EL (cell line): ENCODE measurements around the gene AGBL4.
"Not testable (repeated sequence)": the region's sequence is repeated elsewhere in the genome, so short reads cannot be mapped to it uniquely, and the experiment has no call there.

Experiments used
- DNase-seq: peaks from one replicate; pipeline ENCODE4 v3.0.0-alpha.2; 2016

Gene AGBL4

GRCh38 chr1:49016030-49016977 lies 1007.5 kb downstream of the AGBL4 start:
- DNase-seq = no peak

GRCh38 chr1:49013079-49013478 lies 1010.7 kb downstream of the AGBL4 start:
- no peak for DNase-seq

DNA sequence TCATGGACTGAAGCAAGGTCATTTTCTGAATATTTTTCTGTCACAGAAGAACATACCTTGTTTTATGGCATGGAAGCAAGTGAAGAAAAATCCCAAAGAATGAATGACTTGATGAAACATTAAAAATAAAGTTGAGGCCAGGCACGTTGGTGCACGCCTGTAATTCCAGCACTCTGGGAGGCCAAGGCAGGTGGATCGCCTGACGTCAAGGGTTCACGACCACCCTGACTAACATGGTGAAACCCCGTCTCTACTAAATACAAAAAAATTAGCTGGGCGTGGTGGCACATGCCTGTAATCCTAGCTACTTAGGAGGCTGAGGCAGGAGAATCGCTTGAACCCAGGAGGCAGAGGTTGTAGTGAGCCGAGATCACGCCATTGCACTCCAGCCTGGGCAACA lies 1020.8 kb downstream of the AGBL4 start:
- DNase-seq = not testable (repeated sequence)

DNA sequence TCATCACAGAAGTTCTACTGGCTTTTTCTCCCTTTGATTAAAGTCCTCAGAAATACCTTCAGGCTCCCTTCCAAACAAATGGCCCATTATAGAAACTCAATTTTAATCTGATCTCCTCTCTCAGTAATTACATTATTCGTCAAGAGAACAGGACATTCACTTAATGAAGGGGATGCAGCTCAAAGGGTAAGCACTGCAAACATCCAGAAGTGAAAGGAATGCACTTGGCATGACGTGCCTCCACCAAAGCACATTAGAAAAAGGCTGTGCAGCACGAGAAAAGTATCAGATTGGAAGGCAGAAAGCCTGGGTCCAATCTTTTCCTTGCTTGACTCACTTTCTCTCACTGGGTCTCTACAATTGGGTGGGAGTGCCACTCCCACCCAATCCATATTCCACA lies 1024.4 kb downstream of the AGBL4 start:
- DNase-seq = no peak

- no peak for DNase-seq
Observed at GRCh38 chr1:48996311-48996710, 1027.4 kb downstream of the AGBL4 start.

DNA sequence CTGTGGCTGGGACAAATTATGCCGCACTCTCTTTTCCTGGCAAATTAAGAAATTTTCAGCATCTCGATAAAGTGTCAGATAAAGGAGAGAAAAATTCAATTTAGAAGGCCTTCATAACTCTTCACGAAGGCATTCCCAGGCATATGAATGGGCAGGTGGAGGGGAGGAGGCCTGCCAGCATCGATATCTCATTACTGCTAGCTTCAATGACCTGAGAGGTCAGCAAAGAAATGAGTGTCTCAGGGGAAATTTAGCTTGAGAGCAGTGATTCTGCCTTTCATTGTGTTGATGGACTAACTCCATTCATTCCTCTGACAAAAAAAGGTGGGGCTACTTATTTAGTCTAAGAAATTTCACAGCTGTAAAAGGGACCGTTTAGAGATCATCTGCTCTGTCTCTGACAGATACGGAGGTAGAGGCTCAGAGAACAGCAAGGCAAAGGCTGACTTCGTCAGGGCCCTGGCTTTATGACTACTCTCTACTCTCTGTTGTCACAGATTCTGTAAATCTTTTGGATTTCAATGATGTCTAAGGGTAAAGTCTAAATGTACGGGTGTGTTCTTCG lies 1035.0 kb downstream of the AGBL4 start:
- DNase-seq = no peak

DNA sequence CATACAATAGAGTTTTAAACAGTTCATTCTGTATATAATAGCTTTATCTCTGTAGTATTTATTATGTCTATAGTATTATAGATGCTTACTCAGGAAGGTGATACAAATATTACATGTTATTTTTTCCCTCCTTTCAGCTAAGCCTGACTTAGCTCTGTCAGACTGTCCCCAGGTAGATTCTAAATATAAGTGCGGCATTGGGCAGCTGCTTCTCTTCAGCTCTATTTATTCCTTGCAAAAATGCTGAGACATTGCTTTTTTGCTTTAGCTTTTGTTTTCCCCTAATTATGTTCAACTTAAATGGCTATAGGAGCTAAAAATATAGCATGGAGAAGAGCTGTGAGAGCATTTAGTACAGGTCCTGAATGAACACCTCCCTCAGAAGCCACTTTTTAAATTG lies 1043.8 kb downstream of the AGBL4 start:
- no peak for DNase-seq

- no peak for DNase-seq
Observed at GRCh38 chr1:48978413-48978812, 1045.3 kb downstream of the AGBL4 start.

DNA sequence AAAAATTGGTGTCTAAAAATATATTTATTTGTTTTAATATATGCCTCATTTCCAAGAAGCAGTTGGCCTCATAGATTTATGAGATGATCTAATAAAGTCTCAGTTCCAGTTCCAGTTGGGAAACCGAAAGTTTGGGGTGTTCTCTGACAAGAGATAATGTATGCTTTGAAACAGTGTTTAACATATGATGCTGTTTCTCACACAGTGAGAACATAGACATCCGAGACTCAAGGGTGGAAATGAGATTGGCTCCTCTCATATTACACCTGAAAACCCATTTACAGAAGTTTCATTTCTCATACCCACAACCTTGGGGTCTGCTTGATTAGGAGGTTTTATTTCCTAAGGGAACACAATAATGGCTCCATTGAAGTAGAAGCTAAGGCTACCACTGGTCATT lies 1046.5 kb downstream of the AGBL4 start:
- no peak for DNase-seq

- DNase-seq = no peak
Observed at GRCh38 chr1:48969971-48970370, 1053.8 kb downstream of the AGBL4 start.

DNA sequence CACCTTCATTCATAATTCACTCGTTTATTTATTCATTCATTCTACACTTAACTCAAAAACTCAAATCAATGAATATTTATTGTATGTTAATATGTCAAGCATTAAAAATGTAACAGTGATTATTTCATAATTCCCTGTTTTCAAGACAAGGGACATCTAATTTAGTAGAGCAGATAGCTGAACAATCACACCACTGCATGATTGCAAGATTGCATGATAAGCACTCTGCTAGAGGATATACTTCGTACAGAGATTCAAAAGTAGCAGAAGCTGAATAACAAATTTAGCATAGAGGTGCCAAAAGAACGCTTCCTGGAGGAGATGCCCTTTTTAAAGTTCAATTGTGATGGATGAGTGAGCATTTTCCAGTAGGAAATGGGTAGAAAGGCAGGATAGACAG lies 1056.4 kb downstream of the AGBL4 start:
- no peak for DNase-seq

DNA sequence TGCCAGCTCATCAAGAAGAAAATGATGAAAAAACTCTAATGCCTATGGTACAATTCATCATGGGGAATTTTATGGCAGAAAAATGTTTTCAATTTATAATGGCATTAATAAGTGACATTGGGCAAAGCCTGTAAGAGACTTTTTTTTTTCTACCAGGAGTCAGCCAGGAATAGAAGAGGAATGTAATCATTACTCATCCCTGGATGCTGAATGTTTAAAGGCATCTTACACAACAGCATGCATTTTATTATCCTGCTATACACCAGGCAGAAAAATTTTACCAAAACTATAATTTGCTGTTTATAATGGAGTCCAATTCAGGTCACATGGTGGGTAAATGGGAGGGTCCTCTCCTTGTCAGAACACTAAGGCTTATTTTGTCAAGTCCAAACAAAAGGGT lies 1057.2 kb downstream of the AGBL4 start:
- no peak for DNase-seq

DNA sequence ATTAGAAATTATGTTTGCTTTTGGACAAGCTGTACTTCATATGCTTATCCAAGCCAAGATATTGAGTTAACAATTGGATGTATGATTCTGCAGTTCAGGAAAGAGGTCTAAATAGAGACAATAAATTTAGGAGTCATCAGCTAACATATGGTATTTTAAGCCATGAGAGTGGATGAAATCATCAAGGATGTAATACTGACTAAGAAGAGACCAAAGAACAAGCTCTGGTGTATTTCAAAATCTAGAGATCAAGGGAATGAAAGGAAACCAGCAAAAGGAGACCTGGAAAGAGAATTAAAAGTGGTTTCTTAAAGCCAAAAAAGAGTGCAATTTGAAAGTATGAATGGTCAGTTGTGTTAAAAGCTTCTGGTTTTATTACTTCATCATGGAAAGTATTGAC lies 1063.4 kb downstream of the AGBL4 start:
- no peak for DNase-seq

GRCh38 chr1:48955774-48956173 lies 1068.0 kb downstream of the AGBL4 start:
- no peak for DNase-seq

DNA sequence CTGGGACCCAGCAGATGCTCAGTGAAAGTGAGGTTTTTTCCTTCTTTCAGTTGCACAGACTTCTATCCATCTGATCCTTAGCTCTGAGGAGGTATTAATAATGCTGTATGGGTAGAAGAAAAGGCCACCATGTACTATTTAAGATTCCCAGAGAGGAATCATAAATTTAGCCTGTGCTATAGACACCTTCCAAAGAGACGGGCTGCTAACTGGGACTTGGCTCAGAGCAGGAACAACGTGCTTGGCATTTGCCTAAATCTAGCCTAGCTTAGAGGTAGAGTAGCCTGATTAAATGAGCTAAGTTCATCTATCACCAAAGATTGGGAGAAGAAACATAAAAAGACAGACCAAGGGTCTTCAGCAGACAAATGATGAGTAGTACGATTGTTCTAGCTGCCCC lies 1070.1 kb downstream of the AGBL4 start:
- no peak for DNase-seq

DNA sequence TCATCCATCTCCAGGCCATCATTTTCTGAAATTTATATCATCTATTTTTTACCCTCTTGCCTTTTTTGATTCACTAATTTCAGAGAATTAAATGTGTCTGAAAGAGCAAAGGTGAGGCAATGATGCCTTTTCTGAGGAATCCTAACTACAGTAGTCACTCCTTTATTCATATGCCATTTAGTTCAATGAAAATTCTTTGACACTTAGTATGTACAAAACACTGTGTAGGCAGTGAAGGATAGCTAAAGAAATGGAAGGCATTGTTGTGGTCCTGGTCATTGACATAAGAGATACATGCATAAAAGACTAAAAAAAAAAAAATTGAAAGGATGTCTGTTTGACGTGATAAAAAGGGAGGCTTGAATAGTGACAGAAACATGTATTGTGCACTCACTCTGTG lies 1075.2 kb downstream of the AGBL4 start:
- DNase-seq = no peak

DNA sequence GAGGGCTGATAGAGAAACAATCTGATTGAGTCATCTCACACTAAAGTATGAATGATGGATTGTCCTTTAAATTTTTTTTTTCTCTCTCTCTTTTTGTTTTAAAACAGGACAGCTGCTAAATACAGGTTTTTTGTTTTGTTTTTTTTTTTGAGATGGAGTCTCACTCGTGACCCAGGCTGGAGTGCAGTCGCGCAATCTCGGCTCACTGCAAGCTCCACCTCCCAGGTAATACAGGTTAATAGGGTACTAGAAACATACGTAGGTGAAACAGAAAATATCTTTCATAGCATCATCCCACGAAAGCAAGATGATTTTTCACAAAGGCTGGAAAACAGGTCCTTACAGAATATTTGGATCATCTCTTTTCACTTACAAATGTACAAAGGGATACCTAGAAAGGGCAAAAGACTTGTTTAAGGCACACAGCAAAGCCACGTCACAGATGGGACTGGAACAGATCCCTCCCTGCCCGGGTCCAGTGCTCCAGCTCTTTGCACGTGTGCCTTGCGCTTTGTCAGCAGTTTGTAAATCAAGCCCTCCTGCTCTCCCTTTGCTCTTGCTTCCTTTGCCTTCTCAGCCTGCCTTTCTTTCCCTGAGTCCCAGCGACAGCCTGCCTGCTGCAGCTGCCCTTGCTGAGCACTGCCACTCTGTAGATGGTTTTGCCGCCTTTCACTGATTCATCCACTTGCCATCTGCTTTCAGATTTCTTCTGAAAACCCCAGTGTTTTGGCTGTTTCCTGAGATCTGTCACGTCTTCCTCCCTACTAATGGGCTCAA lies 1075.8 kb downstream of the AGBL4 start:
- DNase-seq = no peak

DNA sequence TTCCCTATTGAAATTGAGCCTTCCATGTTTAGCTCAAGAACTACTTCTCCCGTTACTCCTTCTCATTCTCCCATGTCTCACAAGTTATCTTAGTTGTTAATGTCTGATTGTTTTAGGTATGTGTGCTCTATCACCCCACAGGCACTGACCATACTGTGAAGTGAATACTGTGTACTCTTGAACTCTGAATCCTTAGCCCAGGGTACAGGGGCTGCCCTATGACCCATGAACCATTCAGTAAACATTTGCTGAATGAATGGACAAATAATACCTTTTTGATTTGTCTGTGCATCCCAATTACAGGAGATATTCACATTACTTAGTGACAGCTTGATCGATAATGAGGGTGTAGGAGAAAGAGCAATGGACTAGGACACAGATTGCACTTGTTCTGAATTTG lies 1077.7 kb downstream of the AGBL4 start:
- no peak for DNase-seq

GRCh38 chr1:48944811-48945210 lies 1078.9 kb downstream of the AGBL4 start:
- no peak for DNase-seq

DNA sequence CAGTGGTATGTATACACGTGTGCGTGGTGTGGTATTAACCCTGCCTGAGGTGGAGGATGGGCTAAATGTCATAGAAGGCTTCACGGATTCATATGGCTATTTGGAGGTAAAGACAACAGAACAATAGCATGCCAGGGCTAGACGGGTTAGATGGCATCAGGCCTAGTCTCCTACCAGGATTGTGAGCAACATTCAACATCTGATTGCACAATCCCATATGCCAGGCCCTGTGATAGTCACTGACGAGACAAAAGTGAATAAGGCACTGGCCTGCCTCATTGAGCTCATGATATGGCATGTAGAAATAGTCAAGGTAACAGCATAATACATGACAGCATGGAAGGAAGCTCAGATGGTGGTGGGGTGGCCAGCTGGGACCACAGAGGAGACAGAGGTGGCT lies 1079.9 kb downstream of the AGBL4 start:
- DNase-seq = no peak

- no peak for DNase-seq
Observed at GRCh38 chr1:48943393-48943792, 1080.4 kb downstream of the AGBL4 start.

GRCh38 chr1:48940962-48941732 lies 1082.6 kb downstream of the AGBL4 start:
- no peak for DNase-seq

DNA sequence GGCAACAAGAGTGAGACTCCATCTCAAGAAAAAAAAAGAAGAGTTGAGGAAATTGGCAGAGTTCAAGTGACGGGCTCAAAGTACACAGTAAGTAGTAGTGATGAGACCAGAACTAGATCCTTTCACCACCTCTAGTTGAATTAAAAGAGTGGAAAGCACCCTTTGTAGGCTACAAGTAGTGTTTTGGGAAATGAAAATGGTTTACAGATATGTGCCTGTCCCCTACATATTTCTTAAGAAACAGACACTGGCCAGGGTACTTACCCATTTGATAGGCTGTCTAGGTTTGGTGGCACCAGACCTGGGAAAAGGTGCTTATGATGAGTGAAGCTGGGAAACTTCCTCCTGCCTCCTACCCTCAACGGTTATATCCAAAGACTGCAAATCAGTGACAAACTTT lies 1083.4 kb downstream of the AGBL4 start:
- no peak for DNase-seq
